Stimulated activated CD8-positive, alpha-beta memory T cell treated with anti-CD3 and anti-CD28 coated beads, Interleukin-15, amount 100 ng/mL, for 4 hours (primary cell): ENCODE data around the gene CNGA4.
"Not testable (repeated sequence)": the region's sequence is repeated elsewhere in the genome, so short reads cannot be mapped to it uniquely, and the experiment has no call there.

Experiments used
- DNase-seq, 2 donors: peaks; one replicate each; pipeline ENCODE4 v3.0.0-alpha.2; 2020; ENCODE audit warnings: low read depth in 2 of 2

CNGA4 gene

GRCh38 chr11:6225024-6225423 lies 13.9 kb upstream of the CNGA4 start:
- DNase-seq: no peak

GRCh38 chr11:6225896-6226295 lies 13.0 kb upstream of the CNGA4 start:
- no peak for DNase-seq

- no peak for DNase-seq
These were observed 10.4 kb upstream of the CNGA4 start for GRCh38 chr11:6228520-6228919.

- no peak for DNase-seq
These were observed 9.0 kb upstream of the CNGA4 start for GRCh38 chr11:6229911-6230310.

GRCh38 chr11:6232899-6233298 lies 6.0 kb upstream of the CNGA4 start:
- DNase-seq: no peak

GRCh38 chr11:6233984-6234386 lies 4.9 kb upstream of the CNGA4 start:
- DNase-seq: no peak

- DNase-seq: peak; percentile 99
These were observed 4.3 kb upstream of the CNGA4 start, which contains the start of gene FHIP1B for GRCh38 chr11:6234387-6235107. Gene FHIP1B, minus strand, starts transcription at chr11:6234636. Its CDS starts 10,120 bp downstream, at chr11:6224516.

GRCh38 chr11:6237266-6237665 lies 1.6 kb upstream of the CNGA4 start:
- no peak for DNase-seq

- DNase-seq: no peak
These were observed 1.1 kb upstream of the CNGA4 start for GRCh38 chr11:6237761-6238302.

GRCh38 chr11:6240139-6240538 lies 1.2 kb downstream of the CNGA4 start:
- DNase-seq: no peak

- no peak for DNase-seq
These were observed 1.9 kb downstream of the CNGA4 start for GRCh38 chr11:6240781-6241180.

- no peak for DNase-seq
These were observed 2.4 kb downstream of the CNGA4 start for GRCh38 chr11:6241316-6241715.

GRCh38 chr11:6245536-6245935 lies 6.6 kb downstream of the CNGA4 start:
- DNase-seq: no peak

- no peak for DNase-seq
These were observed 9.4 kb downstream of the CNGA4 start for GRCh38 chr11:6248248-6248647.

GRCh38 chr11:6248897-6249296 lies 10.0 kb downstream of the CNGA4 start:
- not testable (repeated sequence) for DNase-seq

GRCh38 chr11:6249770-6250555 lies 11.1 kb downstream of the CNGA4 start:
- no peak for DNase-seq

- DNase-seq: no peak
These were observed 12.3 kb downstream of the CNGA4 start for GRCh38 chr11:6251120-6251733.

GRCh38 chr11:6251990-6252473 lies 13.1 kb downstream of the CNGA4 start:
- no peak for DNase-seq

- no peak for DNase-seq
These were observed 14.3 kb downstream of the CNGA4 start for GRCh38 chr11:6253197-6253596.

GRCh38 chr11:6258141-6258540 lies 19.3 kb downstream of the CNGA4 start:
- DNase-seq: no peak

GRCh38 chr11:6258571-6259081 lies 19.7 kb downstream of the CNGA4 start:
- DNase-seq: no peak

GRCh38 chr11:6260207-6260726 lies 21.4 kb downstream of the CNGA4 start:
- DNase-seq: no peak
